ENCODE measurements around the gene UBE2D3. TPM values are rescaled to one million over a fixed set of nuclear protein-coding genes. Genes with fewer than 3 reads are reported as not detected.

Gene UBE2D3
- total RNA-seq, 2 experiments from 2014 or later = 347 to 363 TPM

DNA sequence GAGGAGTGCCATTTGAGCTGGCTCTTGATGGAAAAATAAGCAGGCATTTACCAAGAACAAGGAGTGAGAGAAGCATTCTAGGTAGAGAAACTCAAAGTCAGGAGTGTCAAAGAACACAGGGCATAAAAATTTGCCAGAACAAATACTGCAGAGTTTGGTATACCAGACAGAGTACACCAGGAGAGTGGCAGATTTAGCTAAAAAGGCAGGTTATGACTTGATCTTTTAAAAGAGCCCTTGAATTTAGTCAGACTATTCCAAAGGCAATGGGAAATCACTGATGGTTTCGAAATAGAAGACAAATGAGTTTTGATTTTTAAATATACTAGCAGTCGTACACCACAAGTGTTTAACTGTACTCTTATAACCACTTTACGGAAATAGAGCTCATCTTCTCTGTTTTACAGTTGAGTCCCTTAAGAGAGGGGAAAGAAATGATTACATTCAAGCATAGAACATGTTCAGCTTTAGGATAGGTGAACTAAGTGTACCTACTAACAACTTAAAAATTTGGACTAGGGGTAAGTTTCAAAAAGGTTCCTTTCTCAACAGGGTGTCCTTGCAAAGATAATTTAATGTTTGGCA is 10.2 kb downstream of the UBE2D3 start:
- Histone ChIP-seq H3K27ac (ENCODE audit: low read depth, low read length, poor library complexity, severe bottlenecking) (no peak overlapping the region), H3K4me3 (ENCODE audit: low read depth, low read length, poor library complexity, severe bottlenecking) (no peak overlapping the region), H2AFZ (ENCODE audit: low read length) (no peak overlapping the region), H3K4me2 (ENCODE audit: low read length) (no peak overlapping the region; the same call in 1 of the 2 replicates), H3K79me2 (ENCODE audit: insufficient read depth, low read depth, low read length) (peaks cover 100% of the 10 kb centered on the region), H3K9me2 (ENCODE audit: insufficient read depth, low read length) (no peaks in the 10 kb centered on the region), H4K20me1 (ENCODE audit: insufficient read depth, low read length) (peaks cover 83% of the 10 kb centered on the region), H3K36me3 (ENCODE audit: insufficient read depth, low read length) (peaks cover 99% of the 10 kb centered on the region), H3K9me3 (ENCODE audit: low read length) (no peaks in the 10 kb centered on the region), H3K4me1 (ENCODE audit: insufficient read depth, low read length, poor library complexity, severe bottlenecking) (peaks cover 37% of the 10 kb centered on the region)
- ChIA-PET POLR2A (interaction anchor here (0.6 to 4.7 kb wide), 10 partner anchors 8 to 229 kb away, joined by 3 to 21 read pairs (median 4); partner anchors contain the start of genes CISD2, MANBA and UBE2D3), CTCF (ENCODE audit: unreplicated experiment) (interaction anchor here (1.1 kb wide), 1 partner anchor 10 kb away, joined by 4 read pairs; the partner anchor contains the start of gene UBE2D3)
- DNase-seq (ENCODE audit: low spot score) = no peak
- BruUV-seq (replicated peaks) = no TSS peak
- TF ChIP-seq EZH2phosphoT487 (IDR thresholded peaks at IDR 0.05; ENCODE audit: borderline replicate concordance, low read depth, low read length) = no peak
- TF ChIP-seq, protein P1, sequence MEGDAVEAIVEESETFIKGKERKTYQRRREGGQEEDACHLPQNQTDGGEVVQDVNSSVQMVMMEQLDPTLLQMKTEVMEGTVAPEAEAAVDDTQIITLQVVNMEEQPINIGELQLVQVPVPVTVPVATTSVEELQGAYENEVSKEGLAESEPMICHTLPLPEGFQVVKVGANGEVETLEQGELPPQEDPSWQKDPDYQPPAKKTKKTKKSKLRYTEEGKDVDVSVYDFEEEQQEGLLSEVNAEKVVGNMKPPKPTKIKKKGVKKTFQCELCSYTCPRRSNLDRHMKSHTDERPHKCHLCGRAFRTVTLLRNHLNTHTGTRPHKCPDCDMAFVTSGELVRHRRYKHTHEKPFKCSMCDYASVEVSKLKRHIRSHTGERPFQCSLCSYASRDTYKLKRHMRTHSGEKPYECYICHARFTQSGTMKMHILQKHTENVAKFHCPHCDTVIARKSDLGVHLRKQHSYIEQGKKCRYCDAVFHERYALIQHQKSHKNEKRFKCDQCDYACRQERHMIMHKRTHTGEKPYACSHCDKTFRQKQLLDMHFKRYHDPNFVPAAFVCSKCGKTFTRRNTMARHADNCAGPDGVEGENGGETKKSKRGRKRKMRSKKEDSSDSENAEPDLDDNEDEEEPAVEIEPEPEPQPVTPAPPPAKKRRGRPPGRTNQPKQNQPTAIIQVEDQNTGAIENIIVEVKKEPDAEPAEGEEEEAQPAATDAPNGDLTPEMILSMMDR (conservative IDR thresholded peaks at IDR 0.05; ENCODE audit: low read length) = no peak
- intact Hi-C loops (cut with micrococcal nuclease; ENCODE audit: unreplicated experiment) = no loop called here

DNA sequence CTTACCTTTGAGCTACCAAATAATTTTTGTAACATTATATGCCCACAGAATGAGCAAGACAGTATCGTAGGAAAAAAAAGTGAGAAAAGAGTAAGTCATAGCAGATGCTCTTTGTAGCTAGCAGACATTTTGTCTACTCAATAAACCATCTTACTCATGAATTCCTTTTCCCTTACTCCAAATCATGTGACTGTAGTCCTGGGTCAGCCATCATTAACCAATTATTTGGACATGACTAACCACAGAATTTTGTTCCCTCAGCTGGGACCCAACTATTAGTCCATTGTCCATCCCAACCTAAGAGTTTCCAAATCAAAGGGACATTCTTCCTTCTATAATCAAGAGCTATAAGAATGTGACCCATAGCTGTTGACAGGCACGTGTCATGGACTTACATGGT is 11.4 kb downstream of the UBE2D3 start:
- H3K9me3 ChIP-seq (ENCODE audit: low read length) = no peaks in the 10 kb centered on the region
- H3K4me3 ChIP-seq (ENCODE audit: low read depth, low read length, poor library complexity, severe bottlenecking) = no peak overlapping the region
- TF ChIP-seq, protein P1 (conservative IDR thresholded peaks at IDR 0.05; ENCODE audit: low read length) = no peak
- no peak for TF ChIP-seq EZH2phosphoT487 (IDR thresholded peaks at IDR 0.05; ENCODE audit: borderline replicate concordance, low read depth, low read length)
- CTCF ChIA-PET (ENCODE audit: unreplicated experiment) = no interaction called here
- no peak overlapping the region for H2AFZ ChIP-seq (ENCODE audit: low read length)
- POLR2A ChIA-PET = interaction anchor here (0.5 to 4.7 kb wide), 12 partner anchors 9 to 386 kb away, joined by 3 to 21 read pairs (median 4); partner anchors contain the start of genes CISD2, MANBA and UBE2D3
- peaks cover 99% of the 10 kb centered on the region for H3K36me3 ChIP-seq (ENCODE audit: insufficient read depth, low read length)
- peaks cover 33% of the 10 kb centered on the region for H3K4me1 ChIP-seq (ENCODE audit: insufficient read depth, low read length, poor library complexity, severe bottlenecking)
- peaks cover 83% of the 10 kb centered on the region for H4K20me1 ChIP-seq (ENCODE audit: insufficient read depth, low read length)
- DNase-seq (ENCODE audit: low spot score) = no peak
- intact Hi-C loops (cut with micrococcal nuclease; ENCODE audit: unreplicated experiment) = no loop called here
- no peaks in the 10 kb centered on the region for H3K9me2 ChIP-seq (ENCODE audit: insufficient read depth, low read length)
- peaks cover 100% of the 10 kb centered on the region for H3K79me2 ChIP-seq (ENCODE audit: insufficient read depth, low read depth, low read length)
- no TSS peak for BruUV-seq (replicated peaks)
- no peak overlapping the region for H3K4me2 ChIP-seq (ENCODE audit: low read length)
- no peak overlapping the region for H3K27ac ChIP-seq (ENCODE audit: low read depth, low read length, poor library complexity, severe bottlenecking)

DNA sequence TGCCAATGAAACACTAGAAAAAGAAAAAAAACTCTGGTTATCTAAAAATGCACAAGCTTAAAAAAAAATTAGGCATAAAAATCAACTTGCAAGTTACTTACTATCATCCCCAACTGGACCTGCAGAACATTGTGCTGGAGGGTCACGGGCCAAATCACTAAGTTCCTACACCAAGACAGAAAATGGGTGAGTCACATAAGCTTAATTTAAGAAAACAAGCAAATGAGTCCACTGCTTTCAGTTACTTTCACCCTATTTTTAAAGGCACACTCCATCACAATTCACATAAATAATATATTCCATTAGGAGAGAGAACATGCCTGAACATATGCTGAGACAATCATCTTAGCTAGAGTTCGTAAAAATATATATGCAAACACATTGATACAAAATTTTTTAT is 17.7 kb downstream of the UBE2D3 start:
- H3K4me1 ChIP-seq (ENCODE audit: insufficient read depth, low read length, poor library complexity, severe bottlenecking) = peaks cover 31% of the 10 kb centered on the region
- TF ChIP-seq, protein P1 (conservative IDR thresholded peaks at IDR 0.05; ENCODE audit: low read length) = no peak
- TF ChIP-seq EZH2phosphoT487 (IDR thresholded peaks at IDR 0.05; ENCODE audit: borderline replicate concordance, low read depth, low read length) = no peak
- peaks cover 100% of the 10 kb centered on the region for H3K79me2 ChIP-seq (ENCODE audit: insufficient read depth, low read depth, low read length)
- no peaks in the 10 kb centered on the region for H3K9me3 ChIP-seq (ENCODE audit: low read length)
- H3K4me2 ChIP-seq (ENCODE audit: low read length) = no peak overlapping the region
- DNase-seq (ENCODE audit: low spot score) = no peak
- peaks cover 99% of the 10 kb centered on the region for H3K36me3 ChIP-seq (ENCODE audit: insufficient read depth, low read length)
- peaks cover 83% of the 10 kb centered on the region for H4K20me1 ChIP-seq (ENCODE audit: insufficient read depth, low read length)
- H3K4me3 ChIP-seq (ENCODE audit: low read depth, low read length, poor library complexity, severe bottlenecking) = no peak overlapping the region
- intact Hi-C loops (cut with micrococcal nuclease; ENCODE audit: unreplicated experiment) = no loop called here
- no peak overlapping the region for H3K27ac ChIP-seq (ENCODE audit: low read depth, low read length, poor library complexity, severe bottlenecking)
- H2AFZ ChIP-seq (ENCODE audit: low read length) = no peak overlapping the region
- CTCF ChIA-PET (ENCODE audit: unreplicated experiment) = interaction anchor here (0.7 kb wide), 1 partner anchor 14 kb away, joined by 3 read pairs; no protein-coding TSS in a partner anchor
- H3K9me2 ChIP-seq (ENCODE audit: insufficient read depth, low read length) = no peaks in the 10 kb centered on the region
- POLR2A ChIA-PET = interaction anchor here (0.7 to 4.3 kb wide), 5 partner anchors 9 to 245 kb away, joined by 4 to 63 read pairs (median 6); partner anchors contain the start of gene UBE2D3
- no TSS peak for BruUV-seq (replicated peaks)
